Trophoblast cell (in vitro differentiated cells and primary cell): ENCODE measurements around the gene PAN2.

ENCODE experiments used
- DNase-seq, 2 donors: peaks; one replicate each; pipeline ENCODE4 v3.0.0-alpha.2; 2016
- H2AFZ ChIP-seq: 2 replicates; pipeline ENCODE4 v1.6.1; 2013; ENCODE audit warnings: low read length, moderate library complexity, mild to moderate bottlenecking; ENCODE audit not compliant: insufficient read depth, poor library complexity
- H2AK5ac ChIP-seq: 2 replicates; pipeline ENCODE4 v1.6.1; 2013; ENCODE audit warnings: mild to moderate bottlenecking, low read length
- H2BK120ac ChIP-seq: 2 replicates; pipeline ENCODE4 v1.6.1; 2013; ENCODE audit warnings: low read length, mild to moderate bottlenecking, moderate library complexity; ENCODE audit not compliant: insufficient read depth, poor library complexity
- H2BK12ac ChIP-seq: 2 replicates; pipeline ENCODE4 v1.6.1; 2013; ENCODE audit warnings: mild to moderate bottlenecking, low read length, moderate library complexity
- H2BK5ac ChIP-seq: 2 replicates; pipeline ENCODE4 v1.6.1; 2013; ENCODE audit warnings: low read length, low read depth, moderate library complexity, mild to moderate bottlenecking; ENCODE audit not compliant: poor library complexity
- H3K14ac ChIP-seq: 2 replicates; pipeline ENCODE4 v1.6.1; 2013; ENCODE audit warnings: mild to moderate bottlenecking, low read length
- H3K18ac ChIP-seq: 2 replicates; pipeline ENCODE4 v1.6.1; 2013; ENCODE audit warnings: mild to moderate bottlenecking, low read length
- H3K23ac ChIP-seq: 2 replicates; pipeline ENCODE4 v1.6.1; 2013; ENCODE audit warnings: low read length
- H3K27ac ChIP-seq: 2 replicates; pipeline ENCODE4 v1.5.1; 2013; ENCODE audit warnings: low read depth, mild to moderate bottlenecking, inconsistent platforms, low read length, moderate library complexity
- H3K27me3 ChIP-seq: 2 replicates; pipeline ENCODE4 v1.6.1; 2013; ENCODE audit warnings: inconsistent platforms, mild to moderate bottlenecking, low read length, moderate library complexity; ENCODE audit not compliant: insufficient read depth
- H3K36me3 ChIP-seq, 2 experiments: 1 replicate in 1 of 2; 2 replicates in 1 of 2; pipeline ENCODE4 v1.6.1; 2013; ENCODE audit warnings: low read length in 2 of 2, mild to moderate bottlenecking in 2 of 2, moderate library complexity in 1 of 2; ENCODE audit not compliant: insufficient read depth in 2 of 2, control insufficient read depth in 1 of 2
- H3K4ac ChIP-seq: 2 replicates; pipeline ENCODE4 v1.6.1; 2013; ENCODE audit warnings: low read depth, mild to moderate bottlenecking, low read length, moderate library complexity
- H3K4me1 ChIP-seq, 2 experiments: 1 replicate in 1 of 2; 2 replicates in 1 of 2; pipeline ENCODE4 v1.6.1; 2013; ENCODE audit warnings: low read length in 2 of 2, mild to moderate bottlenecking in 2 of 2, moderate library complexity in 1 of 2; ENCODE audit not compliant: insufficient read depth in 2 of 2, control insufficient read depth in 1 of 2
- H3K4me2 ChIP-seq: 2 replicates; pipeline ENCODE4 v1.6.1; 2013; ENCODE audit warnings: inconsistent platforms, mild to moderate bottlenecking, low read length, moderate library complexity
- H3K4me3 ChIP-seq: 2 replicates; pipeline ENCODE4 v1.5.1; 2013; ENCODE audit warnings: mild to moderate bottlenecking, low read depth, low read length, inconsistent platforms
- H3K79me1 ChIP-seq: one replicate; pipeline ENCODE4 v1.6.1; 2013; ENCODE audit warnings: low read length
- H3K79me2 ChIP-seq: 2 replicates; pipeline ENCODE4 v1.6.1; 2013; ENCODE audit warnings: low read length, mild to moderate bottlenecking; ENCODE audit not compliant: control insufficient read depth, insufficient read depth, poor library complexity
- H3K9ac ChIP-seq: 2 replicates; pipeline ENCODE4 v1.6.1; 2013; ENCODE audit warnings: mild to moderate bottlenecking, low read length
- H3K9me3 ChIP-seq: 2 replicates; pipeline ENCODE4 v1.6.1; 2013; ENCODE audit warnings: low read depth, mild to moderate bottlenecking, control low read depth, inconsistent platforms, low read length; ENCODE audit not compliant: insufficient read depth
- H4K12ac ChIP-seq: 2 replicates; pipeline ENCODE4 v1.6.1; 2013; ENCODE audit warnings: low read depth, mild to moderate bottlenecking, low read length, moderate library complexity
- H4K8ac ChIP-seq: 2 replicates; pipeline ENCODE4 v1.6.1; 2013; ENCODE audit warnings: low read depth, mild to moderate bottlenecking, low read length, moderate library complexity
- H4K91ac ChIP-seq: one replicate; pipeline ENCODE4 v1.6.1; 2013; ENCODE audit warnings: low read depth, mild to moderate bottlenecking, low read length, moderate library complexity
- WGBS: extraction: QIAGEN DNeasy Blood & Tissue Kit; methylation state at CpG from one replicate; pipeline ENCODE4 v1.1.7; 2013; ENCODE audit warnings: missing lambda C conversion rate; ENCODE audit not compliant: insufficient read length, insufficient coverage; ENCODE audit errors: extremely low coverage; 5-methylcytosine and 5-hydroxymethylcytosine counted together

Gene PAN2

DNA sequence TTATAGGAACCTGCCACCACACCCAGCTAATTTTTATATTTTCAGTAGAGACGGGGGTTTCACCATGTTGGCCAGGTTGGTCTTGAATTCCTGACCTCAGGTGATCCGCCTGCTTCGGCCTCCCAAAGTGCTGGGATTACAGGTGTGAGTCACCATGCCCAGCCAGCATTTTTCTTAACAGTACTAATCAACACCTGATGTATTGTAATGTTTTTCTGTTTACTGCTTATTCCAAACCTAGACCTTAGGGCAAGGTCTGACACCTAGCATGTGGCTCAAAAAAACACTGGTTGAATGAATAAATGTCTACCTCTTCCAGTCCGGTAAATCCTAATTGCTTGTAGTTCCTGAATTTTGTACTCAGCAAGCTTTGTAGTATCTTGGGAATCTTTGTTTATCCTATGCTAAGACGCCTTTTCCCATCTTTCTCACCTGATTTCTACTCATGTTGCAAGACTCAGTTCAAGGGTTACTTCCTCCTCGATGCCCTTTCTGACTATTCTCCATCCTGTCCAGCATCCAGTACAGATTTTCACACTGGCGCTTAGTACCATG, 2.8 kb downstream of the PAN2 start:
- Histone ChIP-seq H3K36me3 (peaks cover 5 to 6% of the 10 kb centered on the region in 2 experiments), H3K79me2 (peaks cover 2% of the 10 kb centered on the region)
- WGBS = no CpG with 5 or more reads among the region's 7 CpGs

DNA sequence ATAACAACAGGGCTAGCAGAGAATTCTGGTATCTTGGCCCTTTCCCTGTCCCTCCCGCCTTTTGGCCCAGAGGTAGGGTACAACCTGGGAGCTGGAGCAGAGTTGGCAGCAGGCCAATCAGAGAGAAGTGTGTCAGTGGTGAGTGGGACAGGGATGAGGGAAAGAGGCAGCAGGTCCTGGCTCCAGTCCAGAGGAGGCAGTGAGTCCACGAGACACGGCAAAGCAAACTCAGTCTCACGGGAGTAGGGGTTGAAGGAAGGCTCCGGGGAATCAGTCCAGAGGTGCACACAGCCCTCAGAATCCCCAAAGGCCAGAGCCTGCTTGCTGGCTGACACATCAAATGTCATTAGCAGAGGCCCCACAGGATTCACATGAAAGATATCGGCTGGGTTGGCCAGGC, 7.3 kb downstream of the PAN2 start:
- no peak overlapping the region for H3K4ac ChIP-seq
- H2BK5ac ChIP-seq = no peak overlapping the region
- no peak overlapping the region for H2AK5ac ChIP-seq
- H3K27me3 ChIP-seq = no peaks in the 10 kb centered on the region
- H3K36me3 ChIP-seq = peaks cover 7 to 11% of the 10 kb centered on the region in 2 experiments
- H3K4me2 ChIP-seq = no peak overlapping the region
- no peak overlapping the region for H2BK120ac ChIP-seq
- H3K27ac ChIP-seq = no peak overlapping the region
- H3K9me3 ChIP-seq = no peaks in the 10 kb centered on the region
- H2AFZ ChIP-seq = no peak overlapping the region
- no peak overlapping the region for H3K18ac ChIP-seq
- H3K4me1 ChIP-seq = peaks cover 0 to 2% of the 10 kb centered on the region in 2 experiments
- H3K79me2 ChIP-seq = no peaks in the 10 kb centered on the region
- H3K79me1 ChIP-seq = no peaks in the 10 kb centered on the region
- H2BK12ac ChIP-seq = no peak overlapping the region
- H4K12ac ChIP-seq = no peak overlapping the region
- H3K4me3 ChIP-seq = no peak overlapping the region
- no peak overlapping the region for H3K14ac ChIP-seq
- no CpG with 5 or more reads among the region's 6 CpGs for WGBS
- H3K23ac ChIP-seq = no peak overlapping the region
- H3K9ac ChIP-seq = no peak overlapping the region
- H4K8ac ChIP-seq = no peak overlapping the region
- no peak for DNase-seq
- H4K91ac ChIP-seq = no peak overlapping the region

More for the DNA sequence above, 2.8 kb downstream of the PAN2 start:
- Histone ChIP-seq H2BK12ac (no peak overlapping the region), H3K4me3 (no peak overlapping the region), H4K8ac (no peak overlapping the region), H3K23ac (no peak overlapping the region), H2AK5ac (no peak overlapping the region), H3K4me2 (no peak overlapping the region), H3K18ac (no peak overlapping the region), H3K14ac (no peak overlapping the region), H3K4ac (no peak overlapping the region), H3K27ac (no peak overlapping the region), H3K9ac (no peak overlapping the region), H4K12ac (no peak overlapping the region), H4K91ac (no peak overlapping the region), H3K9me3 (no peaks in the 10 kb centered on the region), H2BK5ac (no peak overlapping the region), H2AFZ (no peak overlapping the region), H3K4me1 (peaks cover 7 to 8% of the 10 kb centered on the region in 2 experiments), H3K79me1 (peaks cover 8% of the 10 kb centered on the region), H3K27me3 (no peaks in the 10 kb centered on the region), H2BK120ac (no peak overlapping the region)
- DNase-seq = peak; percentile 64 to 67

DNA sequence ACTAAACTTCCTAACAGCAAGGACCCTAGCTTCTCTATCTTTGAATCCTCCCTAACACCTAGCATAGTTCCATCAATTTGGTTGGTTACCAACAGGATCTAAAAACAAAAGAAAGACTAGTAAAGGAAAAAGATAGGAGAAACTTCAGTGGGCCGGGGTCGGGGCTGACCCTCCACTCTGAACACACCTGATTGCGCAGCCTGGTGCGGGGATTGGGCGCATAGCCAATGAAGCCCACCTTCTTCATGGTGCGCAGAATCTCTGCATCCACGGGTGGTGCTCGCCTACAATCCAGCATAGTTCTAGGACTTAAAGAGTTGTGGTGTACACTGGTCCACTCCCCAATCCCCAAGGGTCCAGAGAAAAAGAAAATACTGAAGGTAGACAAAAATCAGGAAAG, 7.7 kb downstream of the PAN2 start:
- WGBS = no CpG with 5 or more reads among the region's 8 CpGs
- H3K14ac ChIP-seq = no peak overlapping the region
- H3K4me3 ChIP-seq = no peak overlapping the region
- H3K36me3 ChIP-seq = peaks cover 7 to 11% of the 10 kb centered on the region in 2 experiments
- no peak overlapping the region for H3K9ac ChIP-seq
- H3K4ac ChIP-seq = no peak overlapping the region
- H2AK5ac ChIP-seq = no peak overlapping the region
- H3K79me2 ChIP-seq = no peaks in the 10 kb centered on the region
- no peaks in the 10 kb centered on the region for H3K79me1 ChIP-seq
- no peak overlapping the region for H4K12ac ChIP-seq
- H2AFZ ChIP-seq = no peak overlapping the region
- H2BK12ac ChIP-seq = no peak overlapping the region
- H4K91ac ChIP-seq = no peak overlapping the region
- H3K4me2 ChIP-seq = no peak overlapping the region
- no peaks in the 10 kb centered on the region for H3K9me3 ChIP-seq
- H4K8ac ChIP-seq = no peak overlapping the region
- no peaks in the 10 kb centered on the region for H3K27me3 ChIP-seq
- H3K27ac ChIP-seq = no peak overlapping the region
- H2BK5ac ChIP-seq = no peak overlapping the region
- H3K4me1 ChIP-seq = peaks cover 0 to 2% of the 10 kb centered on the region in 2 experiments
- no peak overlapping the region for H3K18ac ChIP-seq
- H3K23ac ChIP-seq = no peak overlapping the region
- H2BK120ac ChIP-seq = no peak overlapping the region
- no peak for DNase-seq

DNA sequence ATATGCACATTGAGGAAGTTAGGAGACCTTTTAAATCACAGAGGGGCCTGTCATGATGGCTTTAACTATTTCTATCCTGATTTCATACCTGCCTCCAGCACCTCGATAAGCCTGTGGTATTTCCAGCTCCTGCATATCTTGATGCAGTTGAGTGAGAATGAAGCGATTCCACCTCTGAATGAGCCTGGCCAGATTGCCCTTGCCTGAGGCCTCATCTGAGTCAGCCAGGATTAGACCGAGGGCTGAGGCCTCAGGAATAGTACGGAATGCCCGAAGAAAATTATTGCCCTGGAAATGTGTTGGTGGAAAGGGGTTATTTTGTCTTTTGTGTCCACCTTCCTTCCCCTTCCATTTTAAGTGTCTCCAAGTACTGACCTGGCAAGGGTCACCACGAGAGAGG, 9.6 kb downstream of the PAN2 start:
- Histone ChIP-seq H4K91ac (no peak overlapping the region), H2BK5ac (no peak overlapping the region), H3K4me1 (peaks cover 0 to 2% of the 10 kb centered on the region in 2 experiments), H3K79me2 (no peaks in the 10 kb centered on the region), H2BK12ac (no peak overlapping the region), H3K79me1 (no peaks in the 10 kb centered on the region), H3K27me3 (no peaks in the 10 kb centered on the region), H2AK5ac (no peak overlapping the region), H3K4me3 (no peak overlapping the region), H2AFZ (no peak overlapping the region), H3K9ac (no peak overlapping the region), H4K12ac (no peak overlapping the region), H3K23ac (no peak overlapping the region), H3K36me3 (peaks cover 7 to 14% of the 10 kb centered on the region in 2 experiments), H3K4me2 (no peak overlapping the region), H2BK120ac (no peak overlapping the region), H4K8ac (no peak overlapping the region), H3K14ac (no peak overlapping the region), H3K9me3 (no peaks in the 10 kb centered on the region), H3K27ac (no peak overlapping the region), H3K4ac (no peak overlapping the region), H3K18ac (no peak overlapping the region)
- no CpG with 5 or more reads among the region's 6 CpGs for WGBS
- DNase-seq = peak; percentile 79 to 83
